ENCODE data around the gene PSAP. TPM values are rescaled to one million over a fixed set of nuclear protein-coding genes. Genes with fewer than 3 reads are reported as not detected.
"Not testable (repeated sequence)": the region's sequence is repeated elsewhere in the genome, so short reads cannot be mapped to it uniquely, and the experiment has no call there.

The PSAP gene
- total and polyA plus RNA-seq, 4 donors = 496 to 1,828 (median 1,097) TPM

DNA sequence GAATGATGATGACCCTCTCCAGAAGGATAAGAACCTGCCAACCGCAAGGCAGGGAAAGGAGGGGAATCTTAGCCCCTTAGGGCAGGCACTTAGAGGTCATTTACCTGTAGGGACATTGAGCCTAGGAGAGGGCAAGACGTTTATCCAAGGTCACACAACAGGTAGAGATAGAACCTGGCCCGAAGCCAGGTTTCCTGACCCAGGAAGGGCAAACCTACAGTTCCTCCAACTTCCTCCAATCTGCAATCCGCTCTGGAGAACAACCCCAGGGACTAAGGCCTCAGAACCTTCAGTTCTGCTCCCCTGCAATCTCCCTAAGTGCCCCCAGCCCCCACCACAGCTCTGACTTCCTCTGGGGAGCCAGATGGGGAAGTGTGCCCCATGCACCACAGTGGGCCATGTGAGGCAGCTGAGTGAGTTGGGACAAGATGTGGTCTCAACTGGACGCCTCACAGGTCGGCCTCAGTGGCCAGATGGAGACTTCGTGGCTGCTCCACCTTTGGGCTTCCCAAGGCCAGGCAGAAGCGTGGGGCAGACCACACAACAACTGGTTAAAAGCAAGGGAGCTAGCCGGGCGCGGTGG is 1.4 kb upstream of the PSAP start:
- ATAC-seq (ENCODE audit: insufficient read depth, low FRiP score) = no peak
- TF ChIP-seq, protein P1, sequence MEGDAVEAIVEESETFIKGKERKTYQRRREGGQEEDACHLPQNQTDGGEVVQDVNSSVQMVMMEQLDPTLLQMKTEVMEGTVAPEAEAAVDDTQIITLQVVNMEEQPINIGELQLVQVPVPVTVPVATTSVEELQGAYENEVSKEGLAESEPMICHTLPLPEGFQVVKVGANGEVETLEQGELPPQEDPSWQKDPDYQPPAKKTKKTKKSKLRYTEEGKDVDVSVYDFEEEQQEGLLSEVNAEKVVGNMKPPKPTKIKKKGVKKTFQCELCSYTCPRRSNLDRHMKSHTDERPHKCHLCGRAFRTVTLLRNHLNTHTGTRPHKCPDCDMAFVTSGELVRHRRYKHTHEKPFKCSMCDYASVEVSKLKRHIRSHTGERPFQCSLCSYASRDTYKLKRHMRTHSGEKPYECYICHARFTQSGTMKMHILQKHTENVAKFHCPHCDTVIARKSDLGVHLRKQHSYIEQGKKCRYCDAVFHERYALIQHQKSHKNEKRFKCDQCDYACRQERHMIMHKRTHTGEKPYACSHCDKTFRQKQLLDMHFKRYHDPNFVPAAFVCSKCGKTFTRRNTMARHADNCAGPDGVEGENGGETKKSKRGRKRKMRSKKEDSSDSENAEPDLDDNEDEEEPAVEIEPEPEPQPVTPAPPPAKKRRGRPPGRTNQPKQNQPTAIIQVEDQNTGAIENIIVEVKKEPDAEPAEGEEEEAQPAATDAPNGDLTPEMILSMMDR (IDR thresholded peaks at IDR 0.05; ENCODE audit: control extremely low read depth, extremely low read depth) = no peak

DNA sequence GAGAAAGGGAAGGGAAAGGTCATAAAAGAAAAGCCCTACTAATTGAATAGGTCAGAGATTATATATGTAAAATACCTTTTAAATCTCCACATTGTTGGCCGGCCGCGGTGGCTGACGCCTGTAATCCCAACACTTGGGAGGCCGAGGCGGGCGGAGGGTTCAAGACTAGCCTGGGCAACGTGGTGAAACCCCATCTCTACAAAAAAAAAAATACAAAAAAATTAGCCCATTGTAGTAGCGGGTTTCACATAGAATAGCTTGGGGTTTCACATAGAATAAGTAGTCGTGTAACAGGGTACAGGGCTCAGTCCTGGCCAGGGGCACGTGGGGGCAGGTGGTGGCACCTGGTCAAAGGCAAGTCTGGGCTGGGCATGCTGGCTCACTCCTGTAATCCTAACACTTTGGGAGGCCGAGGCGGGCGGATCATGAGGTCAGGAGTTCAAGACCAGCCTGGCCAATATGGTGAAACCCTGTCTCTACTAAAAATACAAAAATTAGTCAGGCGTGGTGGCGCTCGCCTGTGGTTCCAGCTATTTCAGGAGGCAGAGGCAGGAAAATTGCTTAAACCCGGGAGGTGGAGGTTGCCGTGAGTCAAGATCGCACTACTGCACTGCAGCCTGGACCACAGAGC is 529 bp upstream of the PSAP start:
- ATAC-seq (ENCODE audit: insufficient read depth, low FRiP score); H3K36me3 ChIP-seq (ENCODE audit: control insufficient read depth in 4 of 4, insufficient read depth in 4 of 4, low read length in 4 of 4); H3K4me3 ChIP-seq; DNase-seq; H3K9me3 ChIP-seq (ENCODE audit: control insufficient read depth in 4 of 4, insufficient read depth in 3 of 4, low read length in 3 of 4); H3K27me3 ChIP-seq (ENCODE audit: control insufficient read depth in 3 of 3, insufficient read depth in 3 of 3, low read length in 2 of 3): not testable (repeated sequence)
- Histone ChIP-seq H3K27ac (ENCODE audit: low read depth in 1 of 2, low read length in 1 of 2) (peak overlapping the region; percentile 74 to 86), H3K4me1 (ENCODE audit: control insufficient read depth in 5 of 5, insufficient read depth in 5 of 5, low read length in 5 of 5) (peaks cover 0 to 14% (median 11%) of the 10 kb centered on the region in 5 donors), H3K9ac (ENCODE audit: insufficient read depth in 1 of 2, low read length in 2 of 2) (peak overlapping the region in 1 of 2 donors; percentile 49)
- 40 to 49% methylated on average over 20 of the region's 20 CpGs for WGBS, 2 donors

More for the DNA sequence above, 1.4 kb upstream of the PSAP start:
- Histone ChIP-seq H3K9me3 (ENCODE audit: control insufficient read depth in 4 of 4, insufficient read depth in 3 of 4, low read length in 3 of 4) (no peaks in the 10 kb centered on the region), H3K36me3 (ENCODE audit: control insufficient read depth in 4 of 4, insufficient read depth in 4 of 4, low read length in 4 of 4) (peaks cover 0 to 6% (median 0%) of the 10 kb centered on the region in 4 donors), H3K27me3 (ENCODE audit: control insufficient read depth in 3 of 3, insufficient read depth in 3 of 3, low read length in 2 of 3) (no peaks in the 10 kb centered on the region), H3K27ac (ENCODE audit: low read depth in 1 of 2, low read length in 1 of 2) (peak overlapping the region in 1 of 2 donors; percentile 73), H3K9ac (ENCODE audit: insufficient read depth in 1 of 2, low read length in 2 of 2) (no peak overlapping the region), H3K4me3 (no peak overlapping the region), H3K4me1 (ENCODE audit: control insufficient read depth in 5 of 5, insufficient read depth in 5 of 5, low read length in 5 of 5) (peaks cover 0 to 12% (median 10%) of the 10 kb centered on the region in 5 donors)
- 60 to 77% methylated on average over 11 of the region's 11 CpGs for WGBS, 2 donors
- DNase-seq = no peak

DNA sequence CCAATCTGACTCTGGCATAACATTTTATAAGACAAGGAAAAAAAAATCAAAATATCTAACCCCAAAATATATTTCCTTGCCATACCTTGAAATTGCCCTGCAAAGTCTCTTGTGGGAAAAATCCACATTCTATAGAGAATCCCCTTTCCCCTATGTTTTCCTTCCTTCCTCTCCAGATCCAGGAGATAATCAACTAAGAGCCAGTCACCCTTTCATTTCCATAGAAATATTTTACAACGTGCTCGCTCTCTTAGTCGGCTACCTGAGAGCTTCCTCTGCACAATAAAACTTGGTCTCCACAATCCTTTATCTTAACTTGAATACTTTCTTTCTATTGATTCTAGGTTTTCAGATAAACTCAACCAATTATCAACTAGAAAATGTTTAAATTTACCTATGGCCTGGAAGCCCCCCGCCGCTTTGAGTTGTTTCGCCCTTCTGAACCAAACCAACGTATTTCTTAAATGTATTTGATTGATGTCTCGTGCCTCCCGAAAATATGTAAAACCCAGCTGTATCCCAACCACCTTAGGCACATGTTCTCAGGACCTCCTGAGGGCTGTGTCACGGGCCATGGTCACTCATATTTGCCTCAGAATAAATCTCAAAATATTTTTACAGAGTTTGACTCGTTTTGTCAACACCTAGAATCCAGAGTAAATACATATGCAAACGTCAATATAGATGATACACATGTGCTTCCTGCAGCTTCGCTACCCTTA is 869 bp downstream of the PSAP start:
- H3K4me3 ChIP-seq = peak overlapping the region; percentile 97

More for the DNA sequence above, 869 bp downstream of the PSAP start:
- peak overlapping the region; percentile 90 to 100 for H3K27ac ChIP-seq (ENCODE audit: low read depth in 1 of 2, low read length in 1 of 2)
- H3K9ac ChIP-seq (ENCODE audit: insufficient read depth in 1 of 2, low read length in 2 of 2) = peak overlapping the region; percentile 65 to 92
- ATAC-seq (ENCODE audit: insufficient read depth, low FRiP score) (no peak), DNase-seq (no peak)
- H3K9me3 ChIP-seq (ENCODE audit: control insufficient read depth in 4 of 4, insufficient read depth in 3 of 4, low read length in 3 of 4) = no peaks in the 10 kb centered on the region
- TF ChIP-seq, protein P1 (IDR thresholded peaks at IDR 0.05; ENCODE audit: control extremely low read depth, extremely low read depth) = no peak
- peaks cover 0 to 6% (median 0%) of the 10 kb centered on the region in 4 donors for H3K36me3 ChIP-seq (ENCODE audit: control insufficient read depth in 4 of 4, insufficient read depth in 4 of 4, low read length in 4 of 4)
- H3K4me1 ChIP-seq (ENCODE audit: control insufficient read depth in 5 of 5, insufficient read depth in 5 of 5, low read length in 5 of 5) = peaks cover 0 to 19% (median 11%) of the 10 kb centered on the region in 5 donors
- H3K27me3 ChIP-seq (ENCODE audit: control insufficient read depth in 3 of 3, insufficient read depth in 3 of 3, low read length in 2 of 3) = no peaks in the 10 kb centered on the region
- 3 to 5% methylated on average over 13 of the region's 13 CpGs for WGBS, 2 donors
